Uterus (tissue), 4 donors: ENCODE measurements around the gene CREB3L2. TPM values are rescaled to one million over a fixed set of nuclear protein-coding genes. Genes with fewer than 3 reads are reported as not detected.
"Not testable (repeated sequence)": the region's sequence is repeated elsewhere in the genome, so short reads cannot be mapped to it uniquely, and the experiment has no call there.

Experiments used
- DNase-seq, 2 donors: peaks; one replicate each; pipeline ENCODE4 v3.0.0-alpha.2; 2019 to 2020
- H3K27ac ChIP-seq, 2 donors: fragments of 200-600 bp; sonication (generic); 1 replicate in 1 of 2; 2 replicates in 1 of 2; pipeline ENCODE4 v1.5.1; 2016 to 2018
- H3K27me3 ChIP-seq, 2 donors: fragments of 200-600 bp; sonication (generic); one replicate each; pipeline ENCODE4 v1.5.1; 2018 to 2019; ENCODE audit warnings: control low read depth in 1 of 2
- H3K36me3 ChIP-seq, 2 donors: fragments of 200-600 bp; sonication (generic); one replicate each; pipeline ENCODE4 v1.5.1; 2019; ENCODE audit warnings: control low read depth in 1 of 2
- H3K4me1 ChIP-seq, 2 donors: fragments of 200-600 bp; sonication (generic); one replicate each; pipeline ENCODE4 v1.5.1; 2018 to 2019; ENCODE audit warnings: control low read depth in 1 of 2
- H3K4me3 ChIP-seq, 2 donors: fragments of 200-600 bp; sonication (generic); 1 replicate in 1 of 2; 2 replicates in 1 of 2; pipeline ENCODE4 v1.5.1; 2018 to 2019; ENCODE audit warnings: mild to moderate bottlenecking in 1 of 2
- H3K9me3 ChIP-seq, 2 donors: fragments of 200-600 bp; sonication (generic); one replicate each; pipeline ENCODE4 v1.5.1; 2019; ENCODE audit warnings: control low read depth in 1 of 2
- CTCF ChIP-seq, 4 experiments: fragments of 200-600 bp in 2 of 4; fragments of 450-650 bp in 2 of 4; sonication (generic) in 2 of 4; IDR thresholded peaks; one replicate each; pipeline ENCODE4 v1.5.1; 2016 to 2019; ENCODE audit warnings: antibody characterized with exemption in 4 of 4, mild to moderate bottlenecking in 2 of 4, moderate library complexity in 1 of 4
- POLR2A ChIP-seq, 2 donors: fragments of 450-650 bp; IDR thresholded peaks; one replicate each; pipeline ENCODE4 v1.6.1; 2016; ENCODE audit warnings: antibody characterized with exemption in 2 of 2, mild to moderate bottlenecking in 1 of 2, moderate library complexity in 1 of 2
- intact Hi-C: fragments of 100-400 bp; cut with DNase I; formaldehyde crosslinking; loops from one replicate; pipeline ENCODE4 v1.15.1; 2023; ENCODE audit warnings: low total_unique reads
- total RNA-seq, 4 donors: library from RNA; depleted of rRNA in 3 of 4; stranded (reverse); fragments of >200 nt in 3 of 4; gene quantifications; one replicate each; pipeline versions ENCODE4 v1.1.0 to v1.2.4, GENCODE V29; 2014 to 2023
- donor health status: DM: yes; HTN: yes; CAD: no.

CREB3L2 gene
- total RNA-seq: 100 to 1,000 TPM in 1 of 4 donors, 10 to 100 TPM in 3; 24.7 to 185 (median 41.1) TPM

- H3K9me3 ChIP-seq: no peaks in the 10 kb centered on the region
- peaks cover 0 to 7% of the 10 kb centered on the region in 2 donors for H3K4me1 ChIP-seq
- intact Hi-C loops: no loop called here
- H3K27me3 ChIP-seq: no peaks in the 10 kb centered on the region
- TF ChIP-seq POLR2A (IDR thresholded peaks at IDR 0.05): peak; percentile 92
- TF ChIP-seq CTCF (IDR thresholded peaks at IDR 0.05): no peak
- peak in 1 of 2 donors; percentile 59 for DNase-seq
- no peaks in the 10 kb centered on the region for H3K36me3 ChIP-seq
- H3K27ac ChIP-seq: peak within 1 kb of the TSS; percentile 94 to 95
- peak within 1 kb of the TSS; percentile 87 to 96 for H3K4me3 ChIP-seq
These were observed at the start of gene CREB3L2 for GRCh38 chr7:138001529-138002095. Gene CREB3L2, minus strand, starts transcription at chr7:138002086. Its CDS starts 381 bp downstream, at chr7:138001705.

- intact Hi-C loops: no loop called here
- TF ChIP-seq POLR2A (IDR thresholded peaks at IDR 0.05): no peak
- TF ChIP-seq CTCF (IDR thresholded peaks at IDR 0.05): no peak
- no peak for DNase-seq
- Histone ChIP-seq H3K36me3 (no peaks in the 10 kb centered on the region), H3K4me1 (no peaks in the 10 kb centered on the region), H3K9me3 (no peaks in the 10 kb centered on the region), H3K27me3 (no peaks in the 10 kb centered on the region), H3K27ac (no peak overlapping the region), H3K4me3 (no peak overlapping the region)
These were observed 47.7 kb upstream of the CREB3L2 start for GRCh38 chr7:138049505-138050116.

GRCh38 chr7:138047907-138048306 is 46.0 kb upstream of the CREB3L2 start:
- Histone ChIP-seq H3K27ac (no peak overlapping the region), H3K36me3 (no peaks in the 10 kb centered on the region), H3K9me3 (no peaks in the 10 kb centered on the region), H3K4me3 (no peak overlapping the region), H3K27me3 (no peaks in the 10 kb centered on the region), H3K4me1 (no peaks in the 10 kb centered on the region)
- TF ChIP-seq CTCF (IDR thresholded peaks at IDR 0.05) (no peak), POLR2A (IDR thresholded peaks at IDR 0.05) (no peak)
- DNase-seq: no peak
- intact Hi-C loops: no loop called here

- no peaks in the 10 kb centered on the region for H3K4me1 ChIP-seq
- intact Hi-C loops: no loop called here
- H3K4me3 ChIP-seq: no peak overlapping the region
- H3K9me3 ChIP-seq: no peaks in the 10 kb centered on the region
- no peaks in the 10 kb centered on the region for H3K36me3 ChIP-seq
- DNase-seq: no peak
- no peaks in the 10 kb centered on the region for H3K27me3 ChIP-seq
- H3K27ac ChIP-seq: no peak overlapping the region
- TF ChIP-seq CTCF (IDR thresholded peaks at IDR 0.05): no peak
- TF ChIP-seq POLR2A (IDR thresholded peaks at IDR 0.05): no peak
These were observed 43.0 kb upstream of the CREB3L2 start for GRCh38 chr7:138044897-138045296.

GRCh38 chr7:138040063-138040462 is 38.2 kb upstream of the CREB3L2 start:
- H3K9me3 ChIP-seq, H3K4me1 ChIP-seq, H3K36me3 ChIP-seq, H3K27ac ChIP-seq, H3K4me3 ChIP-seq, intact Hi-C loops, DNase-seq, H3K27me3 ChIP-seq: not testable (repeated sequence)
